Naive B cell (primary cell): Measurements from ENCODE around the gene PAPOLG. TPM values are rescaled to one million over a fixed set of nuclear protein-coding genes. Genes with fewer than 3 reads are reported as not detected.

Source experiments
- ATAC-seq, 2 donors: fragments of 150-1000 bp; cut with Tn5 transposase; 2 replicates each; pipeline ENCODE4 v1.10.0; 2021; ENCODE audit warnings: low read depth in 2 of 2, mild to moderate bottlenecking in 2 of 2, moderate library complexity in 2 of 2
- DNase-seq: peaks from one replicate; pipeline ENCODE4 v3.0.0; 2022
- H3K27ac Mint-ChIP-seq, 6 donors: one replicate each; pipeline ENCODE4 v1.8.0; 2020 to 2022; ENCODE audit warnings: mild to moderate bottlenecking in 6 of 6, mixed read lengths in 6 of 6, moderate library complexity in 5 of 6, inconsistent platforms in 2 of 6
- H3K27me3 Mint-ChIP-seq, 3 donors: one replicate each; pipeline ENCODE4 v1.8.0; 2021 to 2022; ENCODE audit warnings: mixed read lengths in 3 of 3, mild to moderate bottlenecking in 1 of 3
- H3K36me3 Mint-ChIP-seq, 2 donors: one replicate each; pipeline ENCODE4 v1.8.0; 2020 to 2022; ENCODE audit warnings: mixed read lengths in 2 of 2, inconsistent platforms in 1 of 2, mild to moderate bottlenecking in 1 of 2
- H3K4me1 Mint-ChIP-seq, 3 donors: one replicate each; pipeline ENCODE4 v1.8.0; 2020 to 2022; ENCODE audit warnings: mixed read lengths in 3 of 3, inconsistent platforms in 1 of 3, mild to moderate bottlenecking in 1 of 3, moderate library complexity in 1 of 3
- H3K4me3 Mint-ChIP-seq, 8 donors: one replicate each; pipeline ENCODE4 v1.8.0; 2020 to 2022; ENCODE audit warnings: mild to moderate bottlenecking in 8 of 8, mixed read lengths in 8 of 8, moderate library complexity in 8 of 8, inconsistent platforms in 2 of 8
- H3K9me3 Mint-ChIP-seq, 7 donors: one replicate each; pipeline ENCODE4 v1.8.0; 2020 to 2022; ENCODE audit warnings: mixed read lengths in 7 of 7, mild to moderate bottlenecking in 5 of 7, inconsistent platforms in 2 of 7, moderate library complexity in 1 of 7
- polyA plus RNA-seq, 6 donors: library from polyadenylated mRNA; unstranded; fragments of 300-500 nt; fragmentation: Illumina TruSeq; gene quantifications; one replicate each; pipeline ENCODE4 v1.2.3, GENCODE V29; 2021; ENCODE audit warnings: low read depth in 6 of 6

The PAPOLG gene
- 10 to 100 TPM in 5 of 6 donors, 1 to 10 TPM in 1; 8.1 to 20.5 (median 18.4) TPM for polyA plus RNA-seq

GRCh38 chr2:60756097-60757087 is at the start of gene PAPOLG:
Gene PAPOLG (plus strand): TSS chr2:60756268. CDS start chr2:60756479, 211 bp downstream.
- Mint-ChIP-seq H3K27ac (peak within 1 kb of the TSS; percentile 98 to 100 (median 99)), H3K4me3 (peak within 1 kb of the TSS; percentile 97 to 100 (median 100)), H3K27me3 (no peaks in the 10 kb centered on the region), H3K4me1 (peaks cover 26 to 33% (median 31%) of the 10 kb centered on the region in 3 donors), H3K36me3 (peaks cover 3 to 20% of the 10 kb centered on the region in 2 donors), H3K9me3 (no peaks in the 10 kb centered on the region)
- peak; percentile 97 to 98 for ATAC-seq
- peak; percentile 94 for DNase-seq

GRCh38 chr2:60707750-60708371 is 48.2 kb upstream of the PAPOLG start:
- peak; percentile 28 for DNase-seq
- H3K27me3 Mint-ChIP-seq, result peaks cover 0 to 5% (median 5%) of the 10 kb centered on the region in 3 donors

GRCh38 chr2:60708630-60709320 is 47.3 kb upstream of the PAPOLG start:
- Mint-ChIP-seq H3K27ac (peak overlapping the region in 2 of 6 donors; percentile 15 to 40), H3K36me3 (no peaks in the 10 kb centered on the region), H3K4me1 (peaks cover 0 to 7% (median 0%) of the 10 kb centered on the region in 3 donors), H3K27me3 (peaks cover 0 to 8% (median 5%) of the 10 kb centered on the region in 3 donors), H3K9me3 (no peaks in the 10 kb centered on the region), H3K4me3 (no peak overlapping the region)
- ATAC-seq (no peak), DNase-seq (no peak)

More at GRCh38 chr2:60707750-60708371, 48.2 kb upstream of the PAPOLG start:
- ATAC-seq, result peak in 1 of 2 donors; percentile 30
- no peaks in the 10 kb centered on the region for H3K36me3 Mint-ChIP-seq
- H3K9me3 Mint-ChIP-seq, result no peaks in the 10 kb centered on the region
- H3K27ac Mint-ChIP-seq, result peak overlapping the region in 3 of 6 donors; percentile 24 to 65 (median 46)
- peaks cover 0 to 7% (median 0%) of the 10 kb centered on the region in 3 donors for H3K4me1 Mint-ChIP-seq
- H3K4me3 Mint-ChIP-seq, result no peak overlapping the region

GRCh38 chr2:60710707-60711106 is 45.4 kb upstream of the PAPOLG start:
- Mint-ChIP-seq H3K4me3 (no peak overlapping the region), H3K36me3 (no peaks in the 10 kb centered on the region), H3K9me3 (no peaks in the 10 kb centered on the region), H3K27ac (no peak overlapping the region), H3K4me1 (peaks cover 0 to 7% (median 0%) of the 10 kb centered on the region in 3 donors), H3K27me3 (peaks cover 0 to 10% (median 5%) of the 10 kb centered on the region in 3 donors)
- no peak for ATAC-seq
- no peak for DNase-seq

- H3K27ac Mint-ChIP-seq, result no peak overlapping the region
- DNase-seq, result no peak
- no peaks in the 10 kb centered on the region for H3K36me3 Mint-ChIP-seq
- H3K4me3 Mint-ChIP-seq, result no peak overlapping the region
- H3K9me3 Mint-ChIP-seq, result peaks cover 0 to 2% (median 0%) of the 10 kb centered on the region in 7 donors
- peaks cover 0 to 5% (median 5%) of the 10 kb centered on the region in 3 donors for H3K27me3 Mint-ChIP-seq
- no peak for ATAC-seq
- no peaks in the 10 kb centered on the region for H3K4me1 Mint-ChIP-seq
Observed at GRCh38 chr2:60715561-60715960, 40.5 kb upstream of the PAPOLG start.

- no peak for DNase-seq
Observed at GRCh38 chr2:60717691-60718090, 38.4 kb upstream of the PAPOLG start.

GRCh38 chr2:60719331-60719730 is 36.7 kb upstream of the PAPOLG start:
- no peaks in the 10 kb centered on the region for H3K27me3 Mint-ChIP-seq

More at GRCh38 chr2:60717691-60718090, 38.4 kb upstream of the PAPOLG start:
- no peaks in the 10 kb centered on the region for H3K4me1 Mint-ChIP-seq
- peaks cover 0 to 2% (median 0%) of the 10 kb centered on the region in 7 donors for H3K9me3 Mint-ChIP-seq
- no peaks in the 10 kb centered on the region for H3K36me3 Mint-ChIP-seq
- no peak overlapping the region for H3K27ac Mint-ChIP-seq
- no peak for ATAC-seq
- peaks cover 0 to 5% (median 0%) of the 10 kb centered on the region in 3 donors for H3K27me3 Mint-ChIP-seq
- no peak overlapping the region for H3K4me3 Mint-ChIP-seq

GRCh38 chr2:60725466-60725865 is 30.6 kb upstream of the PAPOLG start:
- Mint-ChIP-seq H3K36me3 (no peaks in the 10 kb centered on the region), H3K4me1 (no peaks in the 10 kb centered on the region), H3K9me3 (no peaks in the 10 kb centered on the region), H3K4me3 (no peak overlapping the region), H3K27ac (no peak overlapping the region), H3K27me3 (no peaks in the 10 kb centered on the region)
- DNase-seq (no peak), ATAC-seq (no peak)

More at GRCh38 chr2:60719331-60719730, 36.7 kb upstream of the PAPOLG start:
- no peaks in the 10 kb centered on the region for H3K4me1 Mint-ChIP-seq
- DNase-seq (no peak), ATAC-seq (no peak)
- H3K4me3 Mint-ChIP-seq, result no peak overlapping the region
- no peak overlapping the region for H3K27ac Mint-ChIP-seq
- peaks cover 0 to 2% (median 0%) of the 10 kb centered on the region in 7 donors for H3K9me3 Mint-ChIP-seq
- H3K36me3 Mint-ChIP-seq, result no peaks in the 10 kb centered on the region

- H3K27me3 Mint-ChIP-seq, result peaks cover 0 to 6% (median 5%) of the 10 kb centered on the region in 3 donors
- DNase-seq, result no peak
Observed at GRCh38 chr2:60728855-60729254, 27.2 kb upstream of the PAPOLG start.

GRCh38 chr2:60735496-60736250 is 20.4 kb upstream of the PAPOLG start:
- Mint-ChIP-seq H3K36me3 (peaks cover 0 to 4% of the 10 kb centered on the region in 2 donors), H3K9me3 (peaks cover 0 to 6% (median 0%) of the 10 kb centered on the region in 7 donors), H3K27ac (no peak overlapping the region), H3K27me3 (peaks cover 30 to 55% (median 36%) of the 10 kb centered on the region in 3 donors), H3K4me1 (peaks cover 4 to 7% (median 5%) of the 10 kb centered on the region in 3 donors), H3K4me3 (peak overlapping the region; percentile 77 to 96 (median 90))
- ATAC-seq (peak; percentile 55 to 67), DNase-seq (no peak)

More at GRCh38 chr2:60728855-60729254, 27.2 kb upstream of the PAPOLG start:
- H3K4me3 Mint-ChIP-seq, result no peak overlapping the region
- H3K4me1 Mint-ChIP-seq, result no peaks in the 10 kb centered on the region
- H3K9me3 Mint-ChIP-seq, result no peaks in the 10 kb centered on the region
- H3K27ac Mint-ChIP-seq, result no peak overlapping the region
- ATAC-seq, result no peak
- H3K36me3 Mint-ChIP-seq, result no peaks in the 10 kb centered on the region

GRCh38 chr2:60738679-60739078 is 17.4 kb upstream of the PAPOLG start:
- Mint-ChIP-seq H3K4me1 (peaks cover 4 to 7% (median 5%) of the 10 kb centered on the region in 3 donors), H3K4me3 (no peak overlapping the region), H3K36me3 (peaks cover 0 to 4% of the 10 kb centered on the region in 2 donors), H3K9me3 (peaks cover 0 to 6% (median 0%) of the 10 kb centered on the region in 7 donors), H3K27ac (no peak overlapping the region), H3K27me3 (peaks cover 30 to 48% (median 31%) of the 10 kb centered on the region in 3 donors)
- ATAC-seq (no peak), DNase-seq (no peak)

GRCh38 chr2:60739156-60739555 is 16.9 kb upstream of the PAPOLG start:
- DNase-seq (no peak), ATAC-seq (no peak)
- Mint-ChIP-seq H3K27me3 (peaks cover 29 to 46% (median 31%) of the 10 kb centered on the region in 3 donors), H3K36me3 (peaks cover 0 to 4% of the 10 kb centered on the region in 2 donors), H3K27ac (no peak overlapping the region), H3K4me1 (peaks cover 4 to 7% (median 5%) of the 10 kb centered on the region in 3 donors), H3K4me3 (no peak overlapping the region), H3K9me3 (peaks cover 0 to 6% (median 0%) of the 10 kb centered on the region in 7 donors)
